Left ventricle myocardium inferior (tissue), 1 donor: Measurements from ENCODE around the gene DIAPH1. TPM values are rescaled to one million over a fixed set of nuclear protein-coding genes. Genes with fewer than 3 reads are reported as not detected.
A peak's percentile ranks its signal among the peaks of the same experiment; 100 is the strongest.

ENCODE experiments used
- DNase-seq: peaks from one replicate; pipeline ENCODE4 v3.0.0-alpha.2; 2020
- H3K27ac ChIP-seq: fragments of 200-600 bp; replicated peaks from 2 replicates; pipeline ENCODE4 v1.8.0; 2021
- H3K27me3 ChIP-seq: fragments of 200-600 bp; 2 replicates; pipeline ENCODE4 v1.8.0; 2021; ENCODE audit warnings: low read depth
- H3K36me3 ChIP-seq: fragments of 200-600 bp; 2 replicates; pipeline ENCODE4 v1.8.0; 2021
- H3K4me1 ChIP-seq: fragments of 200-600 bp; 2 replicates; pipeline ENCODE4 v1.8.0; 2021
- H3K4me3 ChIP-seq: fragments of 200-600 bp; 2 replicates; pipeline ENCODE4 v1.8.0; 2021; ENCODE audit warnings: mild to moderate bottlenecking, moderate library complexity
- H3K9me3 ChIP-seq: fragments of 200-600 bp; replicated peaks from 2 replicates; pipeline ENCODE4 v1.8.0; 2021
- intact Hi-C: fragments of 100-400 bp; cut with micrococcal nuclease; formaldehyde crosslinking; loops from one replicate; pipeline ENCODE4 v1.11.0; 2022
- total RNA-seq: library from RNA; stranded (reverse); fragmentation: NEBNext Ultra II Directional; extraction: Animal tissue kit (Norgen Biotek cat#: 25700); gene quantifications from one replicate; pipeline ENCODE4 v1.2.1, GENCODE V29; 2021
- TF ChIP-seq, protein P1 (sequence below): fragments of 200-600 bp; IDR thresholded peaks from 2 replicates; pipeline ENCODE4 v1.8.0; 2021; ENCODE audit warnings: antibody characterized with exemption, mild to moderate bottlenecking, borderline replicate concordance
- donor health status: DM: no; HTN: yes; CAD: no; lungs with severe emphysema.

Gene DIAPH1
- total RNA-seq, 1 donor from 2014 or later, result 53.1 TPM

DNA sequence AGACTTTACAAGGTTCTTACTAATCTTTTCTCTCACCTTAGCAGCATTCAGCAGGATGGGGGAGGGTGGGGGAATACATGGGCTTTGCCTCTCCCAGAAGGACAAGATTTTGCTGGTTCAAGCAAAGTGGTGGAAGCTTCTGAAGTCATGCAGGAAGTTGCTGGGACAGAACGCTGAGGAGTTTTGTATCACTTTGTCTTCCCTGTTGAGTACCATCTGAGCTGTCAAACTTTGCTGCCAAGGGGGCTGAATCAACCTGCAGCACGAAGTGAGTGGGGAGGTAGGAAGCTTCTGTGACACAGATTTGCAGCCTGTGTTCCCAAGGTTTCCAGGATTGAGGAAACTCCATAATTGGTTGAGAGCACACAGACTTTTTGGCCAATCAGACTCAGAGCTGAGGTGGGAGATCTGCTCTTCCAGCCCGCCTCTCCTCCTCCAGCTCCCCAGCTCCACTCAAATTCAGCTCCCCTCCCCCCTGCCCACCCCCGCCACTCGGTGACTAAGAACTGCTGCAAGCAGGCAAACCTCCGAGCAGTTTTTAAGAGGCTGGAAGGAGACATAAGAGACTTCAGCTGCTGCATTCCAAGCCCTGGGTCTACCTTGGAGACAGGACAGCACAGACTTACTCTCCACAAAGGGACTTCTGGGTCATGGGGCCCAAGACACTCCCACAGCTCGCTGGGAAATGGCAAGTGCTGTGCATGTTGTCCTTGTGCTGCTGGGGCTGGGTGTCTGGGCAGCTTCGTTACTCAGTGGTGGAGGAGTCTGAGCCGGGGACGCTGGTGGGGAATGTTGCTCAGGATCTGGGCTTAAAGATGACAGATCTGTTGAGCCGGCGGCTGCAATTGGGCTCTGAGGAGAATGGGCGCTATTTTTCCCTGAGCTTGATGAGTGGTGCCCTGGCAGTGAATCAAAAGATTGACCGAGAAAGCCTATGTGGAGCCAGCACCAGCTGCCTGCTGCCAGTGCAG lies 129.9 kb downstream of the DIAPH1 start, which contains the start of gene PCDHGC5:
Gene PCDHGC5, plus strand, starts transcription at position 491 of the 971 bp plus-strand sequence. Its CDS starts 160 bp downstream, at position 651.
- Histone ChIP-seq H3K4me3 (no peak within 1 kb of the TSS), H3K27ac (no peak within 1 kb of the TSS), H3K27me3 (no peaks in the 10 kb centered on the region), H3K4me1 (peaks cover 81% of the 10 kb centered on the region), H3K9me3 (no peaks in the 10 kb centered on the region), H3K36me3 (peaks cover 22% of the 10 kb centered on the region)
- DNase-seq, result no peak
- intact Hi-C loops, result no loop called here
- TF ChIP-seq, protein P1, sequence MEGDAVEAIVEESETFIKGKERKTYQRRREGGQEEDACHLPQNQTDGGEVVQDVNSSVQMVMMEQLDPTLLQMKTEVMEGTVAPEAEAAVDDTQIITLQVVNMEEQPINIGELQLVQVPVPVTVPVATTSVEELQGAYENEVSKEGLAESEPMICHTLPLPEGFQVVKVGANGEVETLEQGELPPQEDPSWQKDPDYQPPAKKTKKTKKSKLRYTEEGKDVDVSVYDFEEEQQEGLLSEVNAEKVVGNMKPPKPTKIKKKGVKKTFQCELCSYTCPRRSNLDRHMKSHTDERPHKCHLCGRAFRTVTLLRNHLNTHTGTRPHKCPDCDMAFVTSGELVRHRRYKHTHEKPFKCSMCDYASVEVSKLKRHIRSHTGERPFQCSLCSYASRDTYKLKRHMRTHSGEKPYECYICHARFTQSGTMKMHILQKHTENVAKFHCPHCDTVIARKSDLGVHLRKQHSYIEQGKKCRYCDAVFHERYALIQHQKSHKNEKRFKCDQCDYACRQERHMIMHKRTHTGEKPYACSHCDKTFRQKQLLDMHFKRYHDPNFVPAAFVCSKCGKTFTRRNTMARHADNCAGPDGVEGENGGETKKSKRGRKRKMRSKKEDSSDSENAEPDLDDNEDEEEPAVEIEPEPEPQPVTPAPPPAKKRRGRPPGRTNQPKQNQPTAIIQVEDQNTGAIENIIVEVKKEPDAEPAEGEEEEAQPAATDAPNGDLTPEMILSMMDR, result no peak

DNA sequence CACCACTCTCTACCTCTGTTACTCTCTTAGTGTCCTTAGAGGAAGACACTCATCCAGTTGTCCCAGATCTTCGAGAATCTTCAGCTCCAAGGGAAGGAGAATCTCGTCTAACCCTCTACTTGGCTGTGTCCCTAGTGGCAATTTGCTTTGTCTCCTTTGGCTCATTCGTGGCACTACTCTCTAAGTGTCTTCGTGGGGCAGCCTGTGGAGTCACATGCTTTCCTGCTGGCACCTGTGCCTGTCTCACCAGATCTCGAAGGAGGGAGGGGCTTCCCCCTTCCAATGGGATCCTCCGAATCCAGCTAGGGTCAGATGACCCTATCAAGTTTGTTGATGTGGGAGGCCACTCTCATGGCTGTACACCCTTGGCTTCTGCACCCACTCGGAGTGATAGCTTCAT lies 131.7 kb downstream of the DIAPH1 start:
- intact Hi-C loops, result no loop called here
- Histone ChIP-seq H3K9me3 (no peaks in the 10 kb centered on the region), H3K4me3 (no peak overlapping the region), H3K4me1 (peaks cover 75% of the 10 kb centered on the region), H3K27ac (no peak overlapping the region), H3K27me3 (no peaks in the 10 kb centered on the region), H3K36me3 (peaks cover 22% of the 10 kb centered on the region)
- no peak for DNase-seq
- TF ChIP-seq, protein P1, result no peak

DNA sequence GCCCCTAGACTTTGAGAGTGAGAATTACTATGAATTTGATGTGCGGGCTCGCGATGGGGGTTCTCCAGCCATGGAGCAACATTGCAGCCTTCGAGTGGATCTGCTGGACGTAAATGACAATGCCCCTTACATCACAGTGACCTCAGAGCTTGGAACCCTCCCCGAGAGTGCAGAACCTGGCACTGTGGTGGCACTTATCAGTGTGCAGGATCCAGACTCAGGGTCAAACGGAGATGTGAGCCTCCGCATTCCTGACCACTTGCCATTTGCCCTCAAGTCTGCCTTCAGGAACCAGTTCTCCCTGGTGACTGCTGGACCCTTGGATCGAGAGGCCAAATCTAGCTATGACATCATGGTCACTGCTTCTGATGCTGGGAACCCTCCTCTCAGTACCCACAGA lies 132.7 kb downstream of the DIAPH1 start:
- Histone ChIP-seq H3K9me3 (no peaks in the 10 kb centered on the region), H3K4me1 (peaks cover 76% of the 10 kb centered on the region), H3K27ac (no peak overlapping the region), H3K4me3 (no peak overlapping the region), H3K27me3 (no peaks in the 10 kb centered on the region), H3K36me3 (peaks cover 15% of the 10 kb centered on the region)
- intact Hi-C loops, result no loop called here
- no peak for DNase-seq
- TF ChIP-seq, protein P1, result no peak

DNA sequence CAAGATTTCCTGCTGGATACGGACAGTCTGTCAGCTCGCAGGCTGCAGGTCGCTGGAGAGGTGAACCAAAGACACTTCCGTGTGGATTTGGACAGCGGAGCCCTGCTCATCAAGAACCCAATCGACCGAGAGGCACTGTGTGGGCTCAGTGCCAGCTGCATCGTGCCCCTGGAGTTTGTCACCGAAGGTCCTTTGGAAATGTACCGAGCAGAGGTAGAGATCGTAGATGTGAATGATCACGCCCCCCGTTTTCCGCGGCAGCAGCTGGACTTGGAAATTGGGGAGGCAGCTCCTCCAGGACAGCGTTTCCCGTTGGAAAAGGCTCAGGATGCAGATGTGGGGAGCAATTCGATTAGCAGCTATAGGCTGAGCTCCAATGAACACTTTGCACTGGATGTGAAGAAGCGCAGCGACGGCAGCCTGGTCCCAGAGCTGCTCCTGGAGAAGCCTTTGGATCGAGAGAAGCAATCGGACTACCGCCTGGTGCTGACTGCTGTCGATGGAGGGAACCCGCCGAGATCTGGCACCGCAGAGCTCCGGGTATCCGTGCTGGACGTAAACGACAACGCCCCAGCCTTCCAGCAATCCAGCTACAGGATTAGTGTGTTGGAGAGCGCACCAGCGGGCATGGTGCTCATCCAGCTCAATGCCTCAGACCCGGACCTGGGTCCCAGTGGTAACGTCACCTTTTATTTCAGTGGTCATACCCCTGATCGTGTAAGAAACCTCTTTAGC lies 133.3 kb downstream of the DIAPH1 start:
- H3K36me3 ChIP-seq, result peaks cover 9% of the 10 kb centered on the region
- H3K4me3 ChIP-seq, result peak overlapping the region; percentile 60
- intact Hi-C loops, result no loop called here
- H3K9me3 ChIP-seq, result no peaks in the 10 kb centered on the region
- H3K4me1 ChIP-seq, result peaks cover 81% of the 10 kb centered on the region
- H3K27ac ChIP-seq, result peak overlapping the region; percentile 31
- no peak for DNase-seq
- TF ChIP-seq, protein P1, result no peak
- H3K27me3 ChIP-seq, result no peaks in the 10 kb centered on the region

DNA sequence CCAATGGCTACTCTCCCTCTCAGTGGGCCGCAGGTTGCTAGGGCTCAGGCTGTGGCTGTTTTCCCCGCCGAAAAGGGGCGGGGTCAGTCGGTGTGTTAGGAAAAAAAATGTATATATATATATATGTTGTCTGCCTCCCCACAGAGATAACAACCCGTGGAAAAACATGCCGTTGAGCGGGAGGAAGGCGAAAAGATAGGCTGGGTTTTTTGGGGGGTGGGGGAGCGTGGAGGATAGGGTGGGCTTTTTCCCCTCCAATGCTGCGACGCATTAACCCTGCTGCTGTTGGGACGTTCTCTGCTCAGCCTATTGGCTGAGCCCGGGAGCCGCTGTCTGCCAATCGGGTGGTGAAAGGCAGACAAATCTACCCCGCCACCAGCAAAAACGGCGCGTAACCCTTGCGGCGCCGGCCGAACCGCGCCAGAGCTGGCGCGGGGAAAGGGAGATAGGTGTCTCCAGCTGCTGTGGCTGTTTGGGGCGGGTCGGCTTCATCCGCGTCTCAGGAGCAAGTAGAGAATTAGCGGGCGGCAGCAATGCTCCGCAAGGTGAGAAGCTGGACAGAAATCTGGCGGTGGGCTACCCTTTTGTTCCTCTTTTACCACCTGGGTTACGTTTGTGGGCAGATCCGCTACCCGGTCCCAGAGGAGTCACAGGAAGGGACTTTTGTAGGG lies 134.0 kb downstream of the DIAPH1 start, which contains the start of gene PCDHGC4:
Gene PCDHGC4, plus strand, starts transcription at position 390 of the 671 bp plus-strand sequence. Its CDS starts 144 bp downstream, at position 534.
- Histone ChIP-seq H3K4me1 (peaks cover 87% of the 10 kb centered on the region), H3K27me3 (no peaks in the 10 kb centered on the region), H3K9me3 (no peaks in the 10 kb centered on the region), H3K27ac (peak within 1 kb of the TSS; percentile 31), H3K4me3 (peak within 1 kb of the TSS; percentile 60), H3K36me3 (peaks cover 3% of the 10 kb centered on the region)
- DNase-seq, result no peak
- intact Hi-C loops, result no loop called here
- TF ChIP-seq, protein P1, result no peak
